HG03565 (cell line): ENCODE measurements around the gene FGFBP2.
"Not testable (repeated sequence)": the region's sequence is repeated elsewhere in the genome, so short reads cannot be mapped to it uniquely, and the experiment has no call there.

ENCODE experiments used
- ATAC-seq: cut with Tn5 transposase; IDR thresholded peaks from one replicate; pipeline ENCODE4 v1.9.1; 2021; ENCODE audit warnings: mild to moderate bottlenecking, moderate library complexity; ENCODE audit not compliant: unreplicated experiment

Gene FGFBP2

DNA sequence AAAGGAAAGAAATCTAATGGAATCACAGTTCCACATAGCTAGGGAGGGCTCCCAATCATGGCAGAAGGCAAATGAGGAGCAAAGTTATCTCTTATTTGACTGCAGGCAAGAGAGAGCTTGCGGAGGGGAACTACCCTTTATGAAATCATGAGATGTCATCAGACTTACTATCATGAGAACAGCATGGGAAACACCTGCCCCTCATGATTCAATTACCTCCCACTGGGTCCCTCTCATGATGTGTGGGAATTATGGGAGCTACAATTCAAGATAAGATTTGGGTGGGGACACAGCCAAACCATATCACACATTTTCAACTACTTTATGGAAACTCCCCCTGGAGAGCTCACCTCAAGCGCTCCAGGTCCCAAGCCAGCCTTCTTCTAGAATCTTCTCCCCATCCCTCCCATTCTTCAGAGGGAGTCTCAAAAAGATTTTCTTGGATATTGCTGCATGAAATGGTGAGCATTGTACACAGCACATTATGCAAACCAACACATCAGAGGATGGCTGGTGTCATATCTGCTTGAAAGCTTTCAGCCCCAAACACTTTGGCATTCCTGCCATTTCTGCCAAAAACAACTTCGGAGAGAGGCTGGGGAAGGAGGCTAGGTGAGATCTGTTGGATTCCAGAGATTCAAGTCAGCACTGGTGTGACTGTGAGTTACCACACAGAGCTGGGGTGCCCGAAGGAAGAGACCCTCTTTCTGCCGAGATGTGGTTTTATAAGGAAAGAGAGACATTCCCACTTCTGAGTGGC lies 31.3 kb downstream of the FGFBP2 start:
- ATAC-seq, result no peak

DNA sequence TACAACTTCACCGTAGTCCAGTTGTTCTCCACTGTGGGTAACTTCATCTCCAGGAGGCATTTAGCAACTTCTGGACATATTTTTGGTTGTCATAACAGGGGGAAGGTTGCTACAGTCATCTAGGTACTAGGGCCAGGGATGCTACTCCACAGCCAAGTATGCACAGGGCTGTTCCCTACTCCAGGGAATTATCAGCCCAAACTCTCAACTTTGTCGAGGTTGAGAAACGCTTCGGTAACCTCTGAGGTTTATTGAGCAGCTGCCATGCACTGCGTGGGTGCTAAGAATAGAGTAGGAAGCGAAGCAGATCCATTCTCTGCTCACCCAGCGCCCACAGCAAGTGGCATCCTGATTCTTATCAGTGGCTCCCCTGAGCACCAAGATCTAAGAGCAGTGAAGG lies 32.7 kb downstream of the FGFBP2 start:
- no peak for ATAC-seq

DNA sequence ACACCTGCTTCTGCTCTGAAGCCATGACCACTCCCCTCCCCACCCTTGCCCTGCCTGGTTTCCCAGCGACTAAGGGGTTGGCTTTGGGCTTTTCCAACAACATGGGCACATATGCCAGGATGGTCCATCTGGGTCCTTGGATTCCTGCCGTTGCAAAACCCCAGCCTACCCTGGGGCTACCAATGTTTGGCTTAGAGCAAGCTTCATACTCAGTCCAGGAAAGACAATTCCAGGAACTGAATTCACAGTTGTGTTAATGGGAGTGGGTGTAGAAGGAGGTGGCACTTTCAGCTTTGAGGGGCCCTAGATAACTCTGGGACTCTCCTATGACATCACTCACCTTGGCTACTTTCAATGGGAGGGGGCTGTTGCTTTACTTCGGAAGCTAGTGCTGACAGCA lies 33.4 kb downstream of the FGFBP2 start:
- no peak for ATAC-seq

DNA sequence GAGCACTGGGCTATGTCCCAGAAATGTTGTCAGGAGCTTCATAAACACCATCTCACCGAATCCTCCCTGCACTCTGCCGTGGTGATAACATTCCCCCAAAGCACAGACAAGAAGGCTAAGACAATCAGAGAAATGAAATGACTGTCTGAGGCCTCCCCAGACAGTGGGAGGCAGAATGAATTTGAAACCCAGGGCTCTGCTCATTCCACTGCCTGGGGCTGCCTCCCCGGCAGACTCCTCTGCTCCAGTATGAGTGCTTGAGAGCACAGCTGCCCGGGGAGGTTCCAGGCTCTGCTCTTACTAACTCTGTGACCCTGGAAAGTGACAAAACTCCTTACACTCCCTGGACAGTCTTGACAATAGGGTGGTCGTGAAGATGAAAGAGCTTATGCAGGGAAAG lies 34.1 kb downstream of the FGFBP2 start:
- ATAC-seq, result no peak

DNA sequence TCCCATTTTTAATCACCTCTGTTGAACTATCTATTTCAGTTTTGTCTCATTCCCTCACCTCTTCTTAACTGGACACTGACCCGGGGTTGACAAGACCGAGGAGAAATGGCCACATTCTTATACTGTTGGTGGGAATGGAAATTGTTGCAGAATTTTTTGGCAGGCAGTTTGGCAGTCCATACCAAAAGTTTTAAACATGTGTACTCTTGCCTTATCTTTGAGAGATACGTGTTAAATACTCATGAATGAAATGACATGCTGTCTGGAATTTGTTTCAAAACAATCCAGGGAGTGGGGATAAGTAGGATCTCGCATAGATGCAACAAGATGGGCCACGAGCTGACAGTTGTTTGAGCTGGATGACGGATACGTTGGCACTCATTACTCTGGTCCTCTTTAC lies 36.5 kb downstream of the FGFBP2 start:
- no peak for ATAC-seq

DNA sequence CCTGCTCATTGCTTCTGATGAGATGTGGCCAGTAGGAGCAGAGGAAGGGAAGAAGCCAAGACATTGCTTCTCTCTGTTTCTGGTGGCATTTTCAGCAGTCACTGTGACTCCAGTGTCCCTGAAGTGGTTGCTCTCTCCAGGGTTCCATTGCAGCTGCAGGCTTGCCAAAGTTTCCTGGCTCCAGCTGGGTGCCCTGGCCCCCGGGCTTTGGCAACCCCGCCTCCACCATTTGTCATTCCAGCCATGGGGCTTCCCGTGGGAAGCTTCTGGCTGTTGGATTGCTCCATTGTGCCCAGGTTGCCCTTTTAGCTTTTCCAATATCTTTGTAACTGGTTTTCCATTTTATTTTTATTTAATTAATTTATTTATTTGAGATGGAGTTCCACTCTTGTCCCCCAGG lies 37.1 kb downstream of the FGFBP2 start:
- no peak for ATAC-seq

DNA sequence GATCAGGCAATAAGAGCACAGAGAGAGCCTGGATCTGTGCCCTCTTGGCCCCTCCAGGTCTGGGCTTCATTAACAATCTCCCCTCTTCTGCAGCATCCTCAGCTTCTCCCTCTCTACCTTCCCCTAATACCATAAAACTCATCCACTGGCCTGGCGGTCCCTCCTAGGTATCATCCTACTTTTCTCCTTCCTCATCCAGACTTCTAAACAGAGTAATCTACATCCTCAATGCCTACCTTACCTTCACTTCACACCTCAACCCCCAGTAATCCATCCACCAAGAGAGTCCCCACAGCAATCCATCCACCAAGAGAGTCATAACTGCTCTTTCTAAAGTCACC lies 41.4 kb downstream of the FGFBP2 start:
- no peak for ATAC-seq

DNA sequence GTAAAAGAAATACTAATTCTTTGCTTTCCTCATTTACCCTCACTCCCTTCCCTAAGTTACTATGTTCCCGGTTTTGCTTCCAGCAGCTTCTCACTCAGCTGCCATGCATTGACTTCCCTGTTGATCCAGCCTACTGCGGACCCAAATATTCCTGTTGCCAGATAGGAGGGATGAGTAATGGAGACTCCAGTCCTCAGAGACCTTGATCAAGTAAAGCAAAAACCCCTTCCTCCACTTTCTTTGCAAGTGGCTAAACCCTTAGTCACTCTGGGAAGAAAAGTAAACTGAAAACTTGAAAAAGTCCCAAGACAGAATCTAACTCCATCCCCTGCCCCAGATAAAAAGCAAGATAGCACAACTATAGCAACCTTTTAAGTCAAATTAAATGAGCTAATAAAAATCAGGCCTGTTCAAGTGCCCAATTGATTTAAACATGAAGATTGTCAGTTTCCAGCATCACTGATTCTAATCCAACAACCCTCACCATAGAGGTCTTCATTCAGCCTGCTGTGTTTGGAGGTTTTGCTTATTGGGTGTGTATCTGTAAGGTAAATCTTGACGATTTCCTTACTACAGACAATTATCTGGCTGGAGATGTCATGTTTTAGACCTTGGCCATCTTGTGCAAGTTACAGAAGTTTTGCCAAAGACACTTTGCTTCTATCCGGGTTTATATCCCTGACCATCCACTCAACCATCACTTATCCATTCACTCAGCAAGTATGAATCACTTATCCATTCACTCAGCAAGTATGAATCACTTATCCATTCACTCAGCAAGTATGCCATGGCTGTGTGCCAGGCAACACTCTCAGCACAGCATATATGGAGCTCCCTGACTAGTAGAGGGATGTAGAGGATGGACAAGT lies 42.0 kb downstream of the FGFBP2 start:
- ATAC-seq, result no peak

DNA sequence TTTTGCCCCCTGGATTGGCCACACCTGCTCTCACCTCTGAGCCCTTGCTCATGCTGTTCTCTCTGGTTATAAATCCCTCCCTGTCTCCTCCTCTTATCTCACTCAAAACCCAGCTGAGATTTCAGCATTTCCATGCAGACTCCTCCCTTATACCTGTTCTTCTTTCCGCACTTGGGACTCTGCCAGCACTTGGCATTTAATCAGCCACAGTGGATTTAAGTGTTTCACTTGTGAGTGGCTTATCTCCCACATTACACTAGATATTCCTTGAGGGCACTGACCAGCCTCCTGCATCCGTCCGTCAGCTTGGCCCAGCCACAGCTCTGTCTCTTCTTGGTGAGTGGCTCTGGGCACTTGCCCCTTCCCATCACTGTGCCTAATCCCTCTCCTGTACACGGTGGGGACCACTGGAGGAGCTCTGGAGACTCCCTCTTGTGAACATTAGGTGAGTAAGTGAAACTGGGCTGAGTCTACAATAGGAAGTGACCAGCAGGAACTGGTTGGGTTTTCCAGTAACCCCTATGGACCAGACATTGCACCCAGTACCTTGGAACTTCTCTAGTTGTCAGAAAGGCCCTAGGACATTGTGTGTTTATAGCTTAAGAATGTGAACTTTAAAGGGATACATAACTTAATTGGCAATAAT lies 44.4 kb downstream of the FGFBP2 start:
- no peak for ATAC-seq

DNA sequence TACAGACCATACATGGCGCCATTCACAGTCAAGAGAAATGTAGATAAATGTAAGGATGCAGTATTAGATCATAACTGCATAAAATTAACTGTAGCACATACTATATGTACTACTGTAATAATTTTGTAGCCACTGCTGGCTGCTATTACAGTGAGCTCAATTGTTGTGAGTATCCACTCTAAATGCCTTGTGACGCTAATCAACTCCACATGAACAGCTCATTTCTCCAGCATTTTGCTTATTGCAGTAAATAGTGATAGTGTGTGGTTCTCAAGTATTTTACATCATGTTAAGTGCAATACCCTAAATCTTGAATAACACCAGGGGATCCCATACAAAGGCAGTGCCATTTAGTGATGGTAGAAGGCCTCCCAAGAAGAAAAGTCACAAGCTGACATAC lies 45.7 kb downstream of the FGFBP2 start:
- ATAC-seq, result no peak

DNA sequence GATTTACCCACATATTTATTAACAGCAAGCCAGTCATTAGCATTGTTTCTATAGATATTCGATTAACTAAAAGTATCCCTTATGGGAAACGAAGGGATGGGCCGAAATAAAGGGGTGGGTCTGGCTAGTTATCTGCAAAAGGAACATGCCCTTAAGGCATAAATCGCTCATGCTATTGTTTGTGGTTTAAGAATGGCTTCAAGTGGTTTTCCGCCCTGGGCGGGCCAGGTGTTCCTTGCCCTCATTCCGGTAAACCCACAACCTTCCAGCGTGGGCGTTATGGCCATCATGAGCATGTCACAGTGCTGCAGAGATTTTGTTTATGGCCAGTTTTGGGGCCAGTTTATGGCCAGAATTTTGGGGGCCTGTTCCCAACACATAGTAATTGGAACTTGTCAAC lies 46.6 kb downstream of the FGFBP2 start:
- not testable (repeated sequence) for ATAC-seq

DNA sequence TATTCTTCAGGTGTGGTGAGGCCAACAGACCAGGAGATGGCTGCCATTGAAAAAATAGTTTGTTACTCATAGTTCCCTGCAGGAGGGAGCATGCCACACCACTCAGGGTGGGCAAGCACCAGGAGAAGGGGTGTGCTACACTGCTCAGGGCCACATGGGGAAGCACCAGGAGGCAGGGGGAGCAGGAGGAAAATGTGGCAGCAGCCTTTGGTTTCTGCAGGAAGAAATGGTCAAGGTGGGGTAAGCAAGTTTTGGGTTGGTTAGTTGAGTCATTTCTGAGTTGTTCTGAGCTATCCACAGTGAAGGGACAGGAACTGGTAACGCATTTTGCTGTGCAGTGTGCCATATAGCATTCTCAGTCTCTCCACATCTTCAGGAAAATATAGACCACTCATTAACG lies 48.2 kb downstream of the FGFBP2 start:
- ATAC-seq, result no peak

DNA sequence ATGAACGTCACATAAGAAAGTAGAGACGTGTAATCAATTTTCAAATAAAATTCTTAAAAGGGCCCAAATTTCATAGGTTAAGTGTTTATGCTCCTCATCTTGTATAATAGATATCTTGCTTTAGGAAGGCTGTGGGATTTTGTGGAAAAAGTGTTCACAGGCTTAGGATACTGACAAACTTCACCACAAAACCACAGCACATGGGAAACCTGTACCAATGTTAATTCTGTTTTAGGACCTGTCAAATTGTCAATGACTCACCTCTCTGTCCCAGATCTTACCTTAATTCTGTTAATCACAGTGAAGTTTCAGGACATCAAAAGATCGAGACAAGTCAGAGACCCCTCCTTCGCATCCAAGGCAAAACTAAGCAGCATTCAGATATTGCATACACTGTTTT lies 48.7 kb downstream of the FGFBP2 start:
- ATAC-seq, result no peak

DNA sequence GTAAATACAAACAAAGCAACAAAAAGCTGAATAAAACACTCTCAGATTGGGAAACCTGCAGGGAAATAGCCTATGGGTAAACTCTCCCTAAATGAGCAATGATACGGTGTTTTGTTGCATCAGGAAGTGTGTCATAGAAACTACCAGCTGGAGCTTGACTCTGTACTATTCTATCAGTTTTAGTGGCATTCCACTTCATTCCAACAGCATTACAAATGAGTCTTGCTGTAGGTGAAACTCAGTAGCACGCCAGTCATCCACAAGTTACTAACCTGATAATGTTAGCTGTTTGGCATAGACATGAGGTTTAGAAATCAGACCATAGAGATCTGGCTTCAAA lies 49.4 kb downstream of the FGFBP2 start:
- no peak for ATAC-seq

DNA sequence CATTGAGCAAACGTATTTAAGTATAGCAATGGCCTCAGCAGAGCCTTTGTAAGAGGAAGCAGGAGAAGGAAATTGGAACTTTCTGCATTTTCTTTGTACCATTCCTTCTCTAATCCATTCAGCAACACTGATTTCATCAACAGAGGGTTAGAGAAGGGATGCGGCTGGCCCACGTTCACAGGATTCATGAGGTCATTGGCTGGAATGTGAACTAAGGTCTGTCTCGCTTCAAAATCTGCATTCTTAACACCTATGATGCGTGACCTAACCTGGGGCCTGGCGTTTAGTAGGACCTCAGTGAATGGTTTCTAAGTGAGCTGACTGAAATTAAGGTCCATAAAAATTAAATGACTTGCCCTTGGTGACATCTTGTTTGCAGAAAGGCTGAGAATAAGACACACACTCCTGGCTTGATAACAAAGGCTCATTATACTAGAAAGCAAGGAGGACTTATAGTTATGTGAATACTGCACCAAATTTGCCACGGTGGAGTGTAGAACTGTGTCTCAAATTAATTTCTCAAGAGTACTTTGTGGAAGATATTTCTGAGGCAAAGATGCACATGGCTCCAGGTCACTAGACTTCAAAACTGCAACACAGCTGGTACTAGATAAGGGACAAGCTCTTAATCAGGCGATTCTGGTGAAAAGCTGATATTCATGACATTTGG lies 49.9 kb downstream of the FGFBP2 start:
- no peak for ATAC-seq

DNA sequence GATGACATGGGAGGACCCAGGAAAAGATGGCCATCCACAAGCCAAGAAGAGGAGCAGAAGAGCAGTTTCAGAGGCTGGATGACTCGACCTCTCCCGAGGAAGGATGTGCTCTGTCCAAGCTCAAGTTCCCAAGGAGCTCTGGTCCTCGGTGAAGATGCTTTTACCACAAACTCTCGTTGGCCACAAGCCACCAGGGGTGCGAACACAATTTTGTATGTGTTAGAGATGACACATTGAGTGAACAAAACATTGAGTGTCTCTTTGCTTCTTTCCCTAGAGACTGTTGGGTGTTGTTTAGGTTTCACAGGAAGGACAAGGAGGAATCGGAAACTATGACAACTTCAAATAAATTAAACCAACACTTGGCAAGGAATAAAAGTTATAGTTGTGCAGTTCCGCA lies 50.7 kb downstream of the FGFBP2 start:
- ATAC-seq, result no peak
